CD14-positive monocyte (primary cell): Measurements from ENCODE around the gene PPA2. TPM values are rescaled to one million over a fixed set of nuclear protein-coding genes. Genes with fewer than 3 reads are reported as not detected.

Experiments used
- DNase-seq, 3 donors: peaks; one replicate each; pipeline ENCODE4 v3.0.0-alpha.2; 2011 to 2022
- H2AFZ ChIP-seq: 2 replicates; pipeline ENCODE4 v1.6.0; 2012; ENCODE audit warnings: mild to moderate bottlenecking, low read depth, low read length, inconsistent platforms; ENCODE audit not compliant: insufficient read depth, poor library complexity, severe bottlenecking
- H3K27ac ChIP-seq, 2 donors: 1 replicate in 1 of 2; 2 replicates in 1 of 2; pipeline ENCODE4 v1.5.1; 2012 to 2013; ENCODE audit warnings: low read length in 2 of 2, control low read depth in 1 of 2, inconsistent platforms in 1 of 2, low read depth in 1 of 2, mild to moderate bottlenecking in 1 of 2
- H3K27me3 ChIP-seq, 2 donors: one replicate each; pipeline versions ENCODE4 v1.6.0 to v1.6.1; 2011 to 2013; ENCODE audit warnings: low read length in 2 of 2; ENCODE audit not compliant: control insufficient read depth in 2 of 2, insufficient read depth in 2 of 2
- H3K36me3 ChIP-seq, 2 donors: replicated peaks in 1 of 2; 1 replicate in 1 of 2; 2 replicates in 1 of 2; pipeline versions ENCODE4 v1.5.1 to v1.6.1; 2012 to 2013; ENCODE audit warnings: low read length in 2 of 2, control low read depth in 1 of 2, inconsistent platforms in 1 of 2, mild to moderate bottlenecking in 1 of 2; ENCODE audit not compliant: insufficient read depth in 2 of 2, control insufficient read depth in 1 of 2
- H3K4me1 ChIP-seq, 2 donors: 1 replicate in 1 of 2; 2 replicates in 1 of 2; pipeline versions ENCODE4 v1.5.1 to v1.6.1; 2012 to 2013; ENCODE audit warnings: low read length in 2 of 2, control low read depth in 1 of 2, inconsistent platforms in 1 of 2, mild to moderate bottlenecking in 1 of 2, moderate library complexity in 1 of 2; ENCODE audit not compliant: insufficient read depth in 2 of 2, control insufficient read depth in 1 of 2
- H3K4me2 ChIP-seq: replicated peaks from 2 replicates; pipeline ENCODE3; 2012; ENCODE audit warnings: low read length, moderate library complexity, mild to moderate bottlenecking; ENCODE audit not compliant: poor library complexity, severe bottlenecking; ENCODE audit errors: extremely low read depth
- H3K4me3 ChIP-seq, 3 experiments: fragments of 200-600 bp in 1 of 3; sonication (generic) in 1 of 3; replicated peaks in 1 of 3; 1 replicate in 2 of 3; 2 replicates in 1 of 3; pipeline ENCODE4 v1.5.1; 2011 to 2013; ENCODE audit warnings: low read length in 3 of 3, mild to moderate bottlenecking in 3 of 3, control low read depth in 2 of 3, low read depth in 2 of 3, inconsistent platforms in 1 of 3, moderate library complexity in 1 of 3
- H3K79me2 ChIP-seq: 2 replicates; pipeline ENCODE4 v1.6.0; 2012; ENCODE audit warnings: mild to moderate bottlenecking, control low read depth, inconsistent platforms, low read length, moderate library complexity; ENCODE audit not compliant: insufficient read depth
- H3K9ac ChIP-seq: 2 replicates; pipeline ENCODE4 v1.6.0; 2017; ENCODE audit warnings: low read length, mild to moderate bottlenecking; ENCODE audit not compliant: insufficient read depth, poor library complexity, severe bottlenecking
- H3K9me3 ChIP-seq, 2 donors: replicated peaks in 1 of 2; 1 replicate in 1 of 2; 2 replicates in 1 of 2; pipeline versions ENCODE4 v1.5.1 to v1.6.1; 2012 to 2013; ENCODE audit warnings: low read length in 2 of 2, control low read depth in 1 of 2; ENCODE audit not compliant: control insufficient read depth in 1 of 2, insufficient read depth in 1 of 2
- H4K20me1 ChIP-seq: 2 replicates; pipeline ENCODE4 v1.6.0; 2012; ENCODE audit warnings: mild to moderate bottlenecking, low read length, control low read depth, moderate library complexity; ENCODE audit not compliant: insufficient read depth
- H3K27ac Mint-ChIP-seq, 7 donors: one replicate each; pipeline ENCODE4 v1.8.0; 2020; ENCODE audit warnings: mild to moderate bottlenecking in 7 of 7, mixed read lengths in 7 of 7, moderate library complexity in 6 of 7, inconsistent platforms in 2 of 7
- H3K27me3 Mint-ChIP-seq, 3 donors: one replicate each; pipeline ENCODE4 v1.8.0; 2021 to 2022; ENCODE audit warnings: low read depth in 3 of 3, mild to moderate bottlenecking in 3 of 3, mixed read lengths in 3 of 3, moderate library complexity in 3 of 3, inconsistent platforms in 1 of 3
- H3K36me3 Mint-ChIP-seq, 2 donors: one replicate each; pipeline ENCODE4 v1.8.0; 2020; ENCODE audit warnings: mixed read lengths in 2 of 2, inconsistent platforms in 1 of 2, mild to moderate bottlenecking in 1 of 2
- H3K4me1 Mint-ChIP-seq: one replicate; pipeline ENCODE4 v1.8.0; 2020; ENCODE audit warnings: mild to moderate bottlenecking, mixed read lengths
- H3K4me3 Mint-ChIP-seq, 2 donors: one replicate each; pipeline ENCODE4 v1.8.0; 2020; ENCODE audit warnings: mild to moderate bottlenecking in 2 of 2, mixed read lengths in 2 of 2, moderate library complexity in 1 of 2
- H3K9me3 Mint-ChIP-seq, 7 donors: one replicate each; pipeline ENCODE4 v1.8.0; 2020 to 2022; ENCODE audit warnings: mixed read lengths in 7 of 7, mild to moderate bottlenecking in 6 of 7, moderate library complexity in 6 of 7, inconsistent platforms in 2 of 7
- WGBS: methylation state at CpG from one replicate; pipeline ENCODE4 v1.1.5; 2013; ENCODE audit warnings: missing lambda C conversion rate; ENCODE audit not compliant: insufficient coverage; 5-methylcytosine and 5-hydroxymethylcytosine counted together
- intact Hi-C, 2 donors: fragments of 100-400 bp; cut with micrococcal nuclease; formaldehyde crosslinking; loops; one replicate each; pipeline versions ENCODE4 v1.15.0 to v1.15.1; 2023
- polyA plus RNA-seq, 3 donors: library from polyadenylated mRNA; depleted of rRNA in 1 of 3; unstranded in 2 of 3; stranded (reverse) in 1 of 3; fragments of 300-500 nt in 2 of 3; fragments of >200 nt in 1 of 3; fragmentation: Illumina TruSeq in 2 of 3; gene quantifications; 1 replicate in 2 of 3; 2 replicates in 1 of 3; pipeline ENCODE4 v1.2.3, GENCODE V29; 2012 to 2021
- TF ChIP-seq, protein P1 (sequence below): fragments of 200-600 bp; IDR thresholded peaks from one replicate; pipeline ENCODE4 v1.8.0; 2022; ENCODE audit warnings: antibody characterized with exemption, mild to moderate bottlenecking

Gene PPA2
- polyA plus RNA-seq, 3 donors: 24.8 to 128 (median 110) TPM

GRCh38 chr4:105346869-105347268, 127.0 kb downstream of the PPA2 start:
- no peak overlapping the region for H3K4me2 ChIP-seq
- no peaks in the 10 kb centered on the region for H3K9me3 ChIP-seq
- WGBS: no CpG with 5 or more reads among the region's 2 CpGs
- Mint-ChIP-seq H3K36me3 (no peaks in the 10 kb centered on the region), H3K27ac (no peak overlapping the region), H3K27me3 (peaks cover 0 to 2% (median 0%) of the 10 kb centered on the region in 3 donors), H3K9me3 (peaks cover 0 to 2% (median 0%) of the 10 kb centered on the region in 7 donors), H3K4me1 (peaks cover 12% of the 10 kb centered on the region), H3K4me3 (no peak overlapping the region)
- H3K27ac ChIP-seq: no peak overlapping the region
- H3K36me3 ChIP-seq: no peaks in the 10 kb centered on the region
- H4K20me1 ChIP-seq: no peaks in the 10 kb centered on the region
- no peak for DNase-seq
- no peaks in the 10 kb centered on the region for H3K27me3 ChIP-seq
- no peak overlapping the region for H3K9ac ChIP-seq
- H2AFZ ChIP-seq: no peak overlapping the region
- TF ChIP-seq, protein P1, sequence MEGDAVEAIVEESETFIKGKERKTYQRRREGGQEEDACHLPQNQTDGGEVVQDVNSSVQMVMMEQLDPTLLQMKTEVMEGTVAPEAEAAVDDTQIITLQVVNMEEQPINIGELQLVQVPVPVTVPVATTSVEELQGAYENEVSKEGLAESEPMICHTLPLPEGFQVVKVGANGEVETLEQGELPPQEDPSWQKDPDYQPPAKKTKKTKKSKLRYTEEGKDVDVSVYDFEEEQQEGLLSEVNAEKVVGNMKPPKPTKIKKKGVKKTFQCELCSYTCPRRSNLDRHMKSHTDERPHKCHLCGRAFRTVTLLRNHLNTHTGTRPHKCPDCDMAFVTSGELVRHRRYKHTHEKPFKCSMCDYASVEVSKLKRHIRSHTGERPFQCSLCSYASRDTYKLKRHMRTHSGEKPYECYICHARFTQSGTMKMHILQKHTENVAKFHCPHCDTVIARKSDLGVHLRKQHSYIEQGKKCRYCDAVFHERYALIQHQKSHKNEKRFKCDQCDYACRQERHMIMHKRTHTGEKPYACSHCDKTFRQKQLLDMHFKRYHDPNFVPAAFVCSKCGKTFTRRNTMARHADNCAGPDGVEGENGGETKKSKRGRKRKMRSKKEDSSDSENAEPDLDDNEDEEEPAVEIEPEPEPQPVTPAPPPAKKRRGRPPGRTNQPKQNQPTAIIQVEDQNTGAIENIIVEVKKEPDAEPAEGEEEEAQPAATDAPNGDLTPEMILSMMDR: no peak
- intact Hi-C loops: no loop called here
- H3K79me2 ChIP-seq: no peaks in the 10 kb centered on the region
- H3K4me3 ChIP-seq: no peak overlapping the region
- peaks cover 0 to 9% of the 10 kb centered on the region in 2 donors for H3K4me1 ChIP-seq

- Mint-ChIP-seq H3K9me3 (peaks cover 0 to 2% (median 0%) of the 10 kb centered on the region in 7 donors), H3K36me3 (no peaks in the 10 kb centered on the region), H3K4me3 (no peak overlapping the region), H3K27ac (no peak overlapping the region), H3K4me1 (peaks cover 7% of the 10 kb centered on the region), H3K27me3 (peaks cover 0 to 2% (median 2%) of the 10 kb centered on the region in 3 donors)
- H3K27me3 ChIP-seq: no peaks in the 10 kb centered on the region
- TF ChIP-seq, protein P1: no peak
- H2AFZ ChIP-seq: no peak overlapping the region
- no peak overlapping the region for H3K4me2 ChIP-seq
- no peak overlapping the region for H3K27ac ChIP-seq
- H3K4me3 ChIP-seq: no peak overlapping the region
- H3K9ac ChIP-seq: no peak overlapping the region
- H4K20me1 ChIP-seq: no peaks in the 10 kb centered on the region
- peaks cover 0 to 5% of the 10 kb centered on the region in 2 donors for H3K4me1 ChIP-seq
- H3K9me3 ChIP-seq: no peaks in the 10 kb centered on the region
- WGBS: no CpG with 5 or more reads among the region's 2 CpGs
- intact Hi-C loops: no loop called here
- no peak for DNase-seq
- H3K79me2 ChIP-seq: no peaks in the 10 kb centered on the region
- H3K36me3 ChIP-seq: no peaks in the 10 kb centered on the region
Observed at GRCh38 chr4:105345838-105346237, 128.0 kb downstream of the PPA2 start.
